ENCODE results near the gene GTPBP1. TPM values are rescaled to one million over a fixed set of nuclear protein-coding genes. Genes with fewer than 3 reads are reported as not detected.

GTPBP1 gene
- total and polyA plus RNA-seq, 7 donors = 15.0 to 59.1 (median 26.8) TPM

DNA sequence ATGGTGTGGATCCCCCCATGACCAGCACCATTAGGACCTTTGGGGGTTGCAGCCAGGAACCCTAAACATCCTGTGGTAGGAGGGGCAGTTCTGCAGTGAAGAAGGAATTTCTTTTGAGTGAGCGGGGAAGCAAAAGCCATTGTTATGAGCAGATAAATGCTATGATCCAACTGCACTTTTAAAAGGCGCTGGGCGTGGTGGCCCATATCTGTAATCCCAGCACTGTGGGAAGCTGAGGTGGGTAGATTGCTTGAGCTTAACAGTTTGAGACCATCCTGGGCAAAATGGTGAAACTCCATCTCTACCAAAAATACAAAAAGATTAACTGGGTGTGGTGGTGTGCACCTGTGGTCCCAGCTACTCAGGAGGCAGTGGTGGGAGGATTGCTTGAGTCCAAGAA is 29.9 kb upstream of the GTPBP1 start:
- WGBS, 2 donors = 95% methylated on average over 3 of the region's 3 CpGs
- intact Hi-C loops (cut with DNase I) = no loop called here
- TF ChIP-seq, protein P1, sequence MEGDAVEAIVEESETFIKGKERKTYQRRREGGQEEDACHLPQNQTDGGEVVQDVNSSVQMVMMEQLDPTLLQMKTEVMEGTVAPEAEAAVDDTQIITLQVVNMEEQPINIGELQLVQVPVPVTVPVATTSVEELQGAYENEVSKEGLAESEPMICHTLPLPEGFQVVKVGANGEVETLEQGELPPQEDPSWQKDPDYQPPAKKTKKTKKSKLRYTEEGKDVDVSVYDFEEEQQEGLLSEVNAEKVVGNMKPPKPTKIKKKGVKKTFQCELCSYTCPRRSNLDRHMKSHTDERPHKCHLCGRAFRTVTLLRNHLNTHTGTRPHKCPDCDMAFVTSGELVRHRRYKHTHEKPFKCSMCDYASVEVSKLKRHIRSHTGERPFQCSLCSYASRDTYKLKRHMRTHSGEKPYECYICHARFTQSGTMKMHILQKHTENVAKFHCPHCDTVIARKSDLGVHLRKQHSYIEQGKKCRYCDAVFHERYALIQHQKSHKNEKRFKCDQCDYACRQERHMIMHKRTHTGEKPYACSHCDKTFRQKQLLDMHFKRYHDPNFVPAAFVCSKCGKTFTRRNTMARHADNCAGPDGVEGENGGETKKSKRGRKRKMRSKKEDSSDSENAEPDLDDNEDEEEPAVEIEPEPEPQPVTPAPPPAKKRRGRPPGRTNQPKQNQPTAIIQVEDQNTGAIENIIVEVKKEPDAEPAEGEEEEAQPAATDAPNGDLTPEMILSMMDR (IDR thresholded peaks at IDR 0.05) = no peak
- no peak for TF ChIP-seq POLR2A (IDR thresholded peaks at IDR 0.05)
- TF ChIP-seq POLR2AphosphoS5 (IDR thresholded peaks at IDR 0.05) = no peak
- TF ChIP-seq EP300 (IDR thresholded peaks at IDR 0.05) = no peak

DNA sequence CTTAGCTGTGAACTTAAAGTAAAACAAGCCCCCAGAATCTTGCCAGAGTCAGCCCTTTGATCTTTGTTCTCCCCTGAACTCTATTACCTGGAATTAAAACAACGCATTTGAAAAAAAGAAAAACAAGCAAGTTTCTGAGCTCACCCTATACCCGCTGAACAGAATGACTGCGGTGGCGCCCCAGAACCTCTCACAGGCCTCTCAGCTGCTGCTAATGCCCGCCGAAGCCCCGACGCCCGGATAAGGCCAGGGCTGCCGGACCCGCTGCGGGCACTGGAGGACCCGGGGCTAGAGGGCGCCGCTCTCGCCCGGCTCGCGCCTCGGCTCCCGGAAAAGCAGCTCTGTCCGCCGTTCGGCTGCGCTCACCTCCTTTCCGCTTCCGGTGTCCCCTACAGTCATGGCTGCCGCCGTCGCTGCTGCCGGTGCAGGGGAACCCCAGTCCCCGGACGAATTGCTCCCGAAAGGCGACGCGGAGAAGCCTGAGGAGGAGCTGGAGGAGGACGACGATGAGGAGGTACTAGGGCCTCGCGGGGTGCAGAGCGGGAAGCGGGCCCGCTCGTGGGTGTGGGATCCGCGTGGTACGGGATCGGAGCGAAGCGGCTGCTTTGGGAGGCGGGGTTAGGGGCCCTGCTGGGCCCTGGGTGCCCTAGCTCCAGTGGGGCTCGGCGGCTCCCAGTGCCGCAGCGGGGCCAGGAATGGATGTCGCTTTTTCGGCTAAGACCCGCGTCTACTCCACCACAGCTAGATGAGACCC is 24.0 kb upstream of the GTPBP1 start, which contains the start of gene TOMM22:
Gene TOMM22 (plus strand): TSS at position 376 of the 754 bp plus-strand sequence. CDS start 22 bp downstream, at position 398.
- TF ChIP-seq, protein P1 (IDR thresholded peaks at IDR 0.05) = peak in 1 of 4 experiments; percentile 32
- TF ChIP-seq POLR2A (IDR thresholded peaks at IDR 0.05) (peak; percentile 22 to 41), POLR2AphosphoS5 (IDR thresholded peaks at IDR 0.05) (peak; percentile 69 to 92 (median 85)), EP300 (IDR thresholded peaks at IDR 0.05) (peak in 1 of 4 donors; percentile 28)
- Histone ChIP-seq H3K4me3 (peak within 1 kb of the TSS; percentile 65 to 85 (median 80)), H3K36me3 (peaks cover 8 to 39% (median 18%) of the 10 kb centered on the region in 4 donors), H3K27ac (peak within 1 kb of the TSS; percentile 74 to 79 (median 74)), H3K4me1 (peaks cover 0 to 21% (median 12%) of the 10 kb centered on the region in 4 donors), H3K9me3 (no peaks in the 10 kb centered on the region), H3K27me3 (no peaks in the 10 kb centered on the region)
- WGBS, 2 donors = 0 to 1% methylated on average over 60 of the region's 60 CpGs
- intact Hi-C loops (cut with DNase I) = no loop called here
- DNase-seq = peak; percentile 93

More for the DNA sequence above, 29.9 kb upstream of the GTPBP1 start:
- DNase-seq = no peak
- peaks cover 7 to 31% (median 23%) of the 10 kb centered on the region in 4 donors for H3K36me3 ChIP-seq
- H3K9me3 ChIP-seq = no peaks in the 10 kb centered on the region
- H3K27me3 ChIP-seq = no peaks in the 10 kb centered on the region
- H3K27ac ChIP-seq = no peak overlapping the region
- H3K4me1 ChIP-seq = peaks cover 0 to 6% (median 0%) of the 10 kb centered on the region in 4 donors
- no peak overlapping the region for H3K4me3 ChIP-seq

DNA sequence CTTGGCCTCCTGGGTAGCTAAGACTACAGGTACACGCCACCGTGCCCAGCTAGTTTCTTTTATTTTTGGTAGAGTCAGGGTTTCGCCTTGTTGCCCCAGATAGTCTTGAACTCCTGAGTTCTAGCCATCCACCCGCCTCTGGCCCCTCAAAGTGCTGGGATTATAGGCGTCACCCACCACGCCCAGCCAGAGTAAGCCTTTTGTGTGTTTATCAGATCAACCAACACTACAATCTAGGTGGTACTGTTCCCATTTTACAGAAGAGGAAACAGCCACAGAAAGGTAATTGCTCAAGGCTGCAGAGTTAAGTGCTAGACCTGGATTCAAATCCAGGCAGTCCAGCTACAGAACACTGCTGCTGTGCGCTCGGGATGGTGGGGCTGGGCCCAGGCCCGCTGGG is 20.8 kb upstream of the GTPBP1 start:
- DNase-seq = no peak
- Histone ChIP-seq H3K4me1 (peaks cover 0 to 21% (median 12%) of the 10 kb centered on the region in 4 donors), H3K9me3 (no peaks in the 10 kb centered on the region), H3K4me3 (no peak overlapping the region), H3K27ac (no peak overlapping the region), H3K27me3 (no peaks in the 10 kb centered on the region), H3K36me3 (peaks cover 17 to 70% (median 43%) of the 10 kb centered on the region in 4 donors)
- 82 to 96% methylated on average over 9 of the region's 9 CpGs for WGBS, 2 donors
- intact Hi-C loops (cut with DNase I) = no loop called here
- TF ChIP-seq, protein P1 (IDR thresholded peaks at IDR 0.05) = no peak
- TF ChIP-seq POLR2A (IDR thresholded peaks at IDR 0.05) (no peak), EP300 (IDR thresholded peaks at IDR 0.05) (no peak), POLR2AphosphoS5 (IDR thresholded peaks at IDR 0.05) (no peak)

DNA sequence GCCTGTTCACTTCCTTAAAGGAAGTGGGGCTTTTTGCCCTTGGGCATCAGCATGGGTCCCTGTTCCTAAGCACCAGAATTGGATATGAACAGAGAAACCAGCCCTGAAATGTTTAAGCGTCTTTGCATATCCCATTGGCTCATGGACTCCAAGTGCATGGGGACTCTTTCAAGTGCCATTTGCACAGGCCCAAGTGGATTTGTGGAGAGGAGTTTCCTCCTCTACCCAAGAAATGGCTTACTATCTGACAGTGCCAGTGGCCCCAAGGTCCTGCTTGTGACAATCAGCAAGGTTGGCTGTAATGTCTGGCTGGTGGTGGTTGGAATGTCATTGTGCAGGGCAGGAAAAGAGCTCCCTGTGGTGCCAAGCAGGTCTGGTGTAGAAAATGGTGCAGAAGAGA is 20.0 kb upstream of the GTPBP1 start:
- no peaks in the 10 kb centered on the region for H3K27me3 ChIP-seq
- DNase-seq = no peak
- intact Hi-C loops (cut with DNase I) = no loop called here
- H3K4me3 ChIP-seq = no peak overlapping the region
- WGBS, 2 donors = 93% methylated on average over 1 of the region's 1 CpG
- TF ChIP-seq POLR2AphosphoS5 (IDR thresholded peaks at IDR 0.05) = no peak
- TF ChIP-seq, protein P1 (IDR thresholded peaks at IDR 0.05) = no peak
- TF ChIP-seq POLR2A (IDR thresholded peaks at IDR 0.05) = no peak
- TF ChIP-seq EP300 (IDR thresholded peaks at IDR 0.05) = no peak
- H3K4me1 ChIP-seq = peaks cover 0 to 16% (median 12%) of the 10 kb centered on the region in 4 donors
- H3K36me3 ChIP-seq = peaks cover 17 to 75% (median 43%) of the 10 kb centered on the region in 4 donors
- no peaks in the 10 kb centered on the region for H3K9me3 ChIP-seq
- no peak overlapping the region for H3K27ac ChIP-seq
